Vagina (tissue), 2 donors: ENCODE measurements around the gene VSIR. TPM values are rescaled to one million over a fixed set of nuclear protein-coding genes. Genes with fewer than 3 reads are reported as not detected.

ENCODE experiments used
- DNase-seq, 2 donors: peaks; one replicate each; pipeline ENCODE4 v3.0.0-alpha.2; 2017; ENCODE audit errors: extremely low spot score in 2 of 2
- H3K27ac ChIP-seq: fragments of 200-600 bp; sonication (generic); one replicate; pipeline ENCODE4 v1.5.1; 2019
- H3K27me3 ChIP-seq: fragments of 200-600 bp; sonication (generic); one replicate; pipeline ENCODE4 v1.5.1; 2019
- H3K36me3 ChIP-seq, 2 donors: fragments of 200-600 bp; sonication (generic); one replicate each; pipeline ENCODE4 v1.5.1; 2017 to 2019
- H3K4me1 ChIP-seq: fragments of 200-600 bp; sonication (generic); one replicate; pipeline ENCODE4 v1.5.1; 2019
- H3K4me3 ChIP-seq, 2 donors: fragments of 200-600 bp; sonication (generic); 1 replicate in 1 of 2; 2 replicates in 1 of 2; pipeline ENCODE4 v1.5.1; 2016 to 2019
- H3K9me3 ChIP-seq: fragments of 200-600 bp; sonication (generic); one replicate; pipeline ENCODE4 v1.5.1; 2019
- CTCF ChIP-seq, 3 experiments: fragments of 450-650 bp in 2 of 3; fragments of 200-600 bp in 1 of 3; sonication (generic) in 1 of 3; IDR thresholded peaks; one replicate each; pipeline ENCODE4 v1.5.1; 2017 to 2019; ENCODE audit warnings: antibody characterized with exemption in 3 of 3, mild to moderate bottlenecking in 2 of 3, moderate library complexity in 2 of 3
- POLR2A ChIP-seq, 2 donors: fragments of 450-650 bp; IDR thresholded peaks; one replicate each; pipeline ENCODE4 v1.6.1; 2017; ENCODE audit warnings: antibody characterized with exemption in 2 of 2, mild to moderate bottlenecking in 2 of 2, moderate library complexity in 2 of 2
- POLR2AphosphoS5 ChIP-seq, 2 donors: sonication (generic); formaldehyde crosslinking; IDR thresholded peaks; one replicate each; pipeline ENCODE4 v1.9.0; 2017; ENCODE audit warnings: antibody characterized with exemption in 2 of 2, mild to moderate bottlenecking in 2 of 2, low read depth in 1 of 2; ENCODE audit not compliant: insufficient read depth in 1 of 2
- intact Hi-C: fragments of 100-400 bp; cut with DNase I; formaldehyde crosslinking; loops from one replicate; pipeline ENCODE4 v1.15.1; 2023
- total RNA-seq: library from RNA; depleted of rRNA; stranded (reverse); fragments of >200 nt; gene quantifications from one replicate; pipeline ENCODE4 v1.2.3, GENCODE V29; 2016

The VSIR gene
- total RNA-seq, 1 donor from 2014 or later: 96.5 TPM

DNA sequence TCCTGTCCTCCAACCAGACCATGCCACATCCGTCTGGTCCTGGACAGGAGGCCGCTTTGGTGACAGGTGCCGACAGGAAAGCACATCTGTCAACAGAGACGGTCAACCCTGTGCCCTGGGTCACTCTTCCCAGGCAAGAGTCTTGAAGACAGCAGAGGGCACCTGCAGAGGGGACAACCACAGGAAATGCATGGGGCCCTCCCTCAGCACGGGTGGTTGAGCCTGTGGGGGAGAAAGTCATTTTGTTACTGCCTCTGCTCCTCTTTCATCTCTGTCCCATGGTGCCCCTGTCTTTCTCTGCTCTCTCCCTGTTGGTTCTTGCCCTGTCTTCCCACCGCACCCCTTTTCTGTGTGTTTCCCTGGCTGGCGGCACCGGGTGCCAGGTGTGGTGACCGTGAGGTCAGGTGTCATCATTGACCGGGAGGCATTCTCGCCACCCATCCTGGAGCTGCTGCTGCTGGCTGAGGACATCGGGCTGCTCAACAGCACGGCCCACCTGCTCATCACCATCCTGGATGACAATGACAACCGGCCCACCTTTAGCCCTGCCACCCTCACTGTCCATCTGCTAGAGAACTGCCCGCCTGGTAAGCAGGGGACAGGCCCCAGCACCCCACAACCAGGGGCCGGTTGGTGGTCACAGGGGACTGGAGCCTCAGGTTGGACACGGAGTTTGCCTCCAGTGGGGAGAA is 17.6 kb upstream of the VSIR start:
- intact Hi-C loops: no loop called here
- no peak for DNase-seq
- TF ChIP-seq POLR2A (IDR thresholded peaks at IDR 0.05): no peak
- TF ChIP-seq CTCF (IDR thresholded peaks at IDR 0.05): no peak
- no peak for TF ChIP-seq POLR2AphosphoS5 (IDR thresholded peaks at IDR 0.05; ENCODE audit: insufficient read depth in 1 of 2, low read depth in 1 of 2)
- Histone ChIP-seq H3K36me3 (no peaks in the 10 kb centered on the region), H3K27ac (no peak overlapping the region), H3K9me3 (no peaks in the 10 kb centered on the region), H3K4me3 (no peak overlapping the region), H3K27me3 (no peaks in the 10 kb centered on the region), H3K4me1 (no peaks in the 10 kb centered on the region)

GRCh38 chr10:71789871-71790270 is 16.6 kb upstream of the VSIR start:
- no peak overlapping the region for H3K27ac ChIP-seq
- H3K4me1 ChIP-seq: no peaks in the 10 kb centered on the region
- H3K4me3 ChIP-seq: no peak overlapping the region
- H3K9me3 ChIP-seq: no peaks in the 10 kb centered on the region
- DNase-seq: no peak
- intact Hi-C loops: no loop called here
- TF ChIP-seq POLR2A (IDR thresholded peaks at IDR 0.05) (no peak), CTCF (IDR thresholded peaks at IDR 0.05) (no peak)
- no peaks in the 10 kb centered on the region for H3K27me3 ChIP-seq
- H3K36me3 ChIP-seq: no peaks in the 10 kb centered on the region

- Histone ChIP-seq H3K9me3 (no peaks in the 10 kb centered on the region), H3K27me3 (no peaks in the 10 kb centered on the region), H3K4me3 (no peak overlapping the region), H3K4me1 (no peaks in the 10 kb centered on the region), H3K36me3 (no peaks in the 10 kb centered on the region), H3K27ac (no peak overlapping the region)
- intact Hi-C loops: no loop called here
- TF ChIP-seq POLR2AphosphoS5 (IDR thresholded peaks at IDR 0.05; ENCODE audit: insufficient read depth in 1 of 2, low read depth in 1 of 2) (no peak), POLR2A (IDR thresholded peaks at IDR 0.05) (no peak), CTCF (IDR thresholded peaks at IDR 0.05) (no peak)
- DNase-seq: no peak
Observed at GRCh38 chr10:71788954-71789353, 15.6 kb upstream of the VSIR start.

GRCh38 chr10:71784679-71785272 is 11.5 kb upstream of the VSIR start:
- TF ChIP-seq CTCF (IDR thresholded peaks at IDR 0.05): no peak
- TF ChIP-seq POLR2A (IDR thresholded peaks at IDR 0.05): no peak
- TF ChIP-seq POLR2AphosphoS5 (IDR thresholded peaks at IDR 0.05; ENCODE audit: insufficient read depth in 1 of 2, low read depth in 1 of 2): no peak
- H3K27ac ChIP-seq: no peak overlapping the region
- no peak overlapping the region for H3K4me3 ChIP-seq
- no peaks in the 10 kb centered on the region for H3K36me3 ChIP-seq
- no peaks in the 10 kb centered on the region for H3K27me3 ChIP-seq
- no peak for DNase-seq
- no peaks in the 10 kb centered on the region for H3K9me3 ChIP-seq
- no peaks in the 10 kb centered on the region for H3K4me1 ChIP-seq
- intact Hi-C loops: no loop called here

- Histone ChIP-seq H3K27me3 (no peaks in the 10 kb centered on the region), H3K36me3 (no peaks in the 10 kb centered on the region), H3K4me1 (no peaks in the 10 kb centered on the region), H3K27ac (no peak overlapping the region), H3K4me3 (no peak overlapping the region), H3K9me3 (no peaks in the 10 kb centered on the region)
- no peak for DNase-seq
- intact Hi-C loops: no loop called here
- TF ChIP-seq POLR2A (IDR thresholded peaks at IDR 0.05) (no peak), POLR2AphosphoS5 (IDR thresholded peaks at IDR 0.05; ENCODE audit: insufficient read depth in 1 of 2, low read depth in 1 of 2) (no peak), CTCF (IDR thresholded peaks at IDR 0.05) (no peak)
Observed at GRCh38 chr10:71783917-71784678, 10.8 kb upstream of the VSIR start.
